ENCODE data around the gene PKP4.

The PKP4 gene

DNA sequence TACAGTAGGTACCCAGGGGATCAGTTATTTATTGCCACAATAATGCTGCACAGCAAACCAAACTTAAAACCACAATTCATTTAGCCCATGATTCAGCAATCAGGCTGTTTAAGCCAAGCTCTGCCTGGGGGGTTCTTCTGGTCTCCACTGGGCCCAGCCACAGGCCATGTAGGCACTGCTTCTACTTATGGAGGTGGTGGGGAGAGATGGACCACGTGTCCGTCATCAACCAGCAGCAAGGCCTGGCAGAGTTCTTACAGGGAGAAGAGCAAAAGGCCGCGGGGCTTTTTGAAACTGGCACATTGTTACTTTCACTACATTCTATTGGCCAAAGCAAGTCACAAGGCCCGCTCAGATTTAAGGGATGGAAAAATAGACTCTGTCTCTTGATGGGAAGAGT lies 262.1 kb downstream of the PKP4 start:
- no peak for DNase-seq (ENCODE audit: low read depth in 2 of 2)

DNA sequence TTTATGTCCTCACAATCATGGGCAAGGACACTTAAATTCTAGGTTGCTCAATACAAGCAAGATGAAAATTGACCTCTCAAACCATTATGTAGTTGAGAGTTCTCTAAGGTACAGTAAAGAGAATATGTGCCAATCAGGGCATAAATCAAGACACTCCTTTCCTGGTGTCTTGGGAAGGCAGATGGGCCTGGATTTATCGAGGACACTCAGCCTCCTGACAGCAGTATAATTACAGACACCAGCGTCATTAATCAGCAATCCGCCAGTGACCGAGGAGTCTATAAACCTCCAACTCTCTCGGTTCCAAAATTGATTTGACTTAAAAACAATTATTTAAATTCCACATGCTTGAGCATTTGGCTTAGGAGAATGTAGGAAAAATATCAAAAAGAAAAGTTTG lies 262.7 kb downstream of the PKP4 start:
- DNase-seq (ENCODE audit: low read depth in 2 of 2), result no peak

DNA sequence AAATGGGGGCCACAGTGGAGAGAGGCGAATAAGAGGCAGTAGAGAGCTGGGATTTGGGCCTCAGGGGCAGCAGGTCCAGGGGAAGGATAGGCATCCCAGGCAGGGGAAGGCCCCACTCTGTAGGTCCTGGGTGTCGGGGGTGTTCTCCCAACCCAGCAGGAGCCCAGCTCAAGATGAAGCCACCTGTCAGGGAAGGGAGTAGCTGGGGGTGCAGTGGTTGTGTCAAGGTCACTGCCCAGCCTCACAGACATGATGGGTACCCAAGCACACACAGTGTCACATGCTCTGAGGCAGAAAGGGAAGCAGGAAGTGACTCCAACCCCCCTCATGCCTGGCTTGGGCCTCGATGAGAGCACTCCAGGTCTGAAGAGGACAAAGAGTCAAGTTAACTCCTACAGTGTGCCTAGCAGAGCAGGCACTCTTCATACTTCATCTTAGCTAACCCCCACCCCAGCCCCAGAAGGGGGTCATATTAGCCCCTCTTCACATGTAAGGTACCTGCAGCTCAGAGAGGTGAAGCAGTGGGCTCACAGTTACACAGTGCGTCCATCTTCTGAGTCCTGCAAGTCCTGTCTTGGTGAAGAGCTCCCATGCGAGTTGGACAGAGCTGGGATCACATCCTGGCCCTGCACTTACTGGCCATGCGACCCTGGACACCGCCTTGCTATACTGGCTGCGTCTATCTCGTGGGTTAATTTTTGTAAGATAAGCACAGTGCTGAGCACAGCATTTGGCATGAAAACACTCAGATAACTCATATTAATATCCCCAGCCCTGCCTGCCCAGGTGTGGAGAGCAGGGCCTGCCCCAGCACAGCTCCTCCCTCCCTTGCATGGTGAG lies 265.7 kb downstream of the PKP4 start:
- DNase-seq (ENCODE audit: low read depth in 2 of 2), result no peak

DNA sequence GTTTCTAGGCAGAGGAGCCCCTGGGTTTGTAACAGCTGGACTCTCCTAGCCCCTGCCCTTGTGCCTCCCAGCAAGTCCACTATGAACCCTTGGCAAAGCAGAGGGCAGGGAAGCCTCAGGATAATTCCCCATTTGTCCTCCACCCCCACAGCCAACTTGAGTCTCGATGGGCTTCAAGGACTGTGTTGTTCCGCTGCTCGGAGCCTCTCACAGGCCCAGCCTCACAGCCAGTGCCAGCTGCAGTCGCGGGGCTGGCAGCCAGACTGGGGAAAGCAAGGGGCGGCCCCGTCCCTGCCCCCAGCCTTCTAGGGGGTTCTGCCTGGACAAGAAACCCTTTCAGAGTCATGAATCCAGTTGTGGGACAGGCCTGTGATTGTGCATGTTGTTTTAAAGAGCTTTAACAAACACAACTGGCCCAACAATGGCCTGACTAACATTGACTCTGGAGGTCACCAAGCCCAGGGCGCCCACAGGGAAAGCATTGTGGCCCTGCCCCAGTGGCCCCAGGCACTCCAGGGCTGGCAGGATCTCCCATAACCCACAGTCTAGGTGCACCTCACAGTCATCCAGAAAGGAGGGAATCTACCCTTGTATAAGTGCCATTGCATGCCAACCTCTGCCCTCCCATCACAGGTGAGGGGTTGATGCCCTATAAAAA lies 266.6 kb downstream of the PKP4 start:
- no peak for DNase-seq (ENCODE audit: low read depth in 2 of 2)

DNA sequence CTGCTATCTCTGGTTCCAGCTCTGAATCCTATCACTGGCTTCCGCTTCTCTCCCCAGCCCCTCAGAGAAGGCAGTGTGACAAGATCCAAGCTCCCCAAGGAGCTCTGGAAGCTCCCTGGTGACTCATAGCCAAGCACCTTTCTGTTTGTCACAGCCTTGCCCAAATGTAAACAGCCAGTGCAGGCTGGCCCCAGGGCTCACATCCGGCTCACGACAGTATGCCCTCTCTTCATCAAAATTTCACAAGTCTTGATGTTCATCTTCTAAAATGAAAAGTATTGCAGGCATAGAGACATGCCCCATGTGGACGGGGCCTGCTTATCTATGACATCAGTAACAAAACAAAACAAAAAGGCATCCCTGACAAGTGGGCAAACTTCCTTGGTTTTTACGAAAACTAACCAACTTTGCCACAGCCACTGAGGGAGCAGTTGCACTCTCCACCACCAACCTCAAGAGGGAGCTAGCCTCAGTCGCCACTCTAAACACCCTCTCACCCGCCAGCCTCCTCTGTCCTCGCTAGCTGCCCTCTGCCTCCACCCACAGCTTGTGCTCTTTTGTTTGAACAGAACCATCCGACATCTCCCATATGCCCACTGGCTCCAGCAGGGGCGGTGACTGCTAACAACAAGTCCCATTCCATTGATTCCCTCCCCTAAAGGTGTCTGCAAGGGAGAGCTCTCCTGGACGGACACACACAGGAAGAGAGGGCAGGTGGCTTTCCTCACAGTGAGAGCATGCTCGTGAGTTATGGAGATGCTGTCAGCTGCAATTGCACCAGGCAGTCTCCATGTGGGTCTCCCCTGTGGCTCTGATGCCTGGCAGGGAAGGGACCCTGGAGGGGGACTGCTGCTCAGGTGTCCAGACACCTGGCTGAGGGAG lies 267.4 kb downstream of the PKP4 start:
- no peak for DNase-seq (ENCODE audit: low read depth in 2 of 2)

DNA sequence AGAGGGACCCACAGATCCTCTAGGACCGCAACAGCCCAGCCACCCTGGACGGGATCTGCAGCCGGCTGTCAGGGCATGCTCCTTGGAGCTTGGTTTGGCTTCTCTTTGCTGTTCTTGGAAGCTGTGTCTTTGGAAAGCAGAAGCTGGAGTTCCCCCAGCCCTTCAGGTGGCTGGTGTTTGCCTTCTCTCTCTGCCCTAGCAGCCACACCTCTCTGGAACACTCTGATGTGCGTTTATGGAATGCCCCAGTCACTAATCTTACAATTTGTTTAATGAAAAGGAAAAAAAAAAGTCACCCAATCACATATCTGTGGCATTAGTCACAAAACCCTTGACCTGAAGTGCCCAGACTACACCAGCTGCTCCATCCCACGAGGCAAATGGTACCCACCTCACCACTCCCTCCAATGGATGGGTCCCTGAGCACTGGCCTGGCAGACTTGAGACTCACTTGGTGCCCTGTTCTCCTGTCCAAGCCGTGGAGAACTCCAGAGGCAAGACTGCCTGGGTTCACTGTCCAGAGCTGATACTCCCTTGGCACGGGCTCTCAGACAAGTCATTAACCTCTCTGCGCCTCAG lies 268.1 kb downstream of the PKP4 start:
- DNase-seq (ENCODE audit: low read depth in 2 of 2), result no peak

DNA sequence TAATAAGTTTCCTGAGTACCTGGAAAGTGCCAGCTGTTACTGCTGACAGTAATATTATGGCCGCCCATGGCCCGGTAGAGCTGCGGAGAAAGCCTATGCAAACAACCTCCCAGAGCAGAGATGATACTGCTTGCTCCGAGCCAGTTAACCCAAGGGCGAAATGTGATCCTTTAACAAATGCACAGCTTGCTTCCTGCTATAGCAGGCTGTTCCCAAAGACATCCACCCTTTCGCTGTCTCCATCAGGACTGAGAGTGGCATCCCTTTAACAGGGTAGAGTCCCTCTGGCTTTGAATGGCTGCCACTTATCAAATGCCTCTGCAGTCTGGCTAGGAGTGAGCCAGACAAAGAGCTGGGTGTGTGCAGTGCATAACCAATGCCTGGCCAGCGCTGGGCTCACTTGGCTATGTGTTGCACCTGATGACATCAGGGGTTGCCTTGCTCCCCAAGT lies 268.7 kb downstream of the PKP4 start:
- no peak for DNase-seq (ENCODE audit: low read depth in 2 of 2)

DNA sequence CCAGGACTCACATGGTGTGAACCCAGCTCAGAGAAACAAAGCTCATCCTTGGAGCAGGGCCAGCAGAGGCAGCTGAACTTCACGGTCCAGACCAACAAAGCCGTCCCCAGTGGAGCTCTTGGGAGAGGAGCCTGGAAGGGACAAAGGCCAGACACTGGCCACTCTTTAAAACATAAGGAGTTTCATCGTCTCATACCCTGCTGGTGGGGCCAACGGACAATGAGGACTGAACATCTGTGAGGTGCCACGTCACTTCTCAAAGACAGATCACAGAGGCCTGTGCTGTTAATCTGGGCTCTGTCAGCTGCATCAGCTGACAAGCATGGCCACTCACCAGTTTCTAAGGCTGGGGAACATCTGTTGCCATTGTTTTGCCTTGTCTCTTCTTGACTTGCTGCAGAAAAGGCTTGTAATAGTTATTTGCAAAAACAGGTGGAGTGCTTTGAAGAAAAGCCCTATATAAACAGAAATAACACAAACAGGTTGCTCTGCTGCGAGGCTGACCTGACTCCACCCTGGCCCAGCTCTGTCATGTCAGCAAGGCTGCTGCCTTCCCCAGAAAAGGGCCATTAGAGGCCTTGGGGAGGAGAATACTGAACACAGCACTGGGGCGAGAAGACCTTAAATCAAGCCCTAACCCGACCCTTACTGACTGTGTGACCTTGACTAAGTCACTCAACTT lies 270.3 kb downstream of the PKP4 start:
- DNase-seq (ENCODE audit: low read depth in 2 of 2), result no peak

DNA sequence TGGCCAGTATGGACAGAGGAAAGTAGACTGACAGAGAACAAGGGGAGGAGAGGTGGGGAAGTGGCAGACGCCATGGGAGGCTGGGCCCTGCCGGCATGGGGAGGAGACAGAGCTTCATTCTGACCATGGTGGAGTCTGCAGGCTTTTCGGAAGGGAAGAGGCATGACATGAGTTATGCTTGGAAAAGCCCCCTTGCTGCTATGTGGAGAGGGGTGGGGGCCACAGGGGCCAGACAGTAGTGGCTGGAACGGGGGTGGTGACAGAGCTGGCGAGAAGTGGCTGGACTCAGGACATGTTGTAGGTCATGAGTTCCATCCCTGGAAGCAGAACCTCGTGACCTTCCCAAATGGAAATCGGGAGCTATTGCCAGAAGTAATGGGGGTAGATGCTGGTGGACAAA lies 271.7 kb downstream of the PKP4 start:
- DNase-seq (ENCODE audit: low read depth in 2 of 2), result no peak

DNA sequence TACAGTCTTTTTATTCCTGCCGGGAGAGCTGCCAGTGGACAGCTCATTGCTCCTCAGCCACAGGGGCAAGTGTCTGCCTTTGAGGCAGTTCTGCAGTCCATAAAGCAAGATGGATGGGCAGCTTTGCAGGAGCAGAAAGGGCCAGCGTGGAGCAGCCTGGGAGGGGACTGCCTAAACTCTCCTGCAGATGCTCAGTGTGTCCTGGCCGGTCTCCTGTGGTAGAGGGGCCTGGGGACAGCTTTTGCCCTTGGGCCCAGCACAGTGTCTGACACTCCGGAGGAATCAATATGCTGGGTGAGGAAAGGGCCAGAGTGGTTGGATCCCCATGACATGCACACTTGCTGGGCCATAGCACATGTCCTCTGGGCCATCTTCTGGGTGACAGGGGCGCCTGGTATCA lies 272.7 kb downstream of the PKP4 start:
- no peak for DNase-seq (ENCODE audit: low read depth in 2 of 2)

DNA sequence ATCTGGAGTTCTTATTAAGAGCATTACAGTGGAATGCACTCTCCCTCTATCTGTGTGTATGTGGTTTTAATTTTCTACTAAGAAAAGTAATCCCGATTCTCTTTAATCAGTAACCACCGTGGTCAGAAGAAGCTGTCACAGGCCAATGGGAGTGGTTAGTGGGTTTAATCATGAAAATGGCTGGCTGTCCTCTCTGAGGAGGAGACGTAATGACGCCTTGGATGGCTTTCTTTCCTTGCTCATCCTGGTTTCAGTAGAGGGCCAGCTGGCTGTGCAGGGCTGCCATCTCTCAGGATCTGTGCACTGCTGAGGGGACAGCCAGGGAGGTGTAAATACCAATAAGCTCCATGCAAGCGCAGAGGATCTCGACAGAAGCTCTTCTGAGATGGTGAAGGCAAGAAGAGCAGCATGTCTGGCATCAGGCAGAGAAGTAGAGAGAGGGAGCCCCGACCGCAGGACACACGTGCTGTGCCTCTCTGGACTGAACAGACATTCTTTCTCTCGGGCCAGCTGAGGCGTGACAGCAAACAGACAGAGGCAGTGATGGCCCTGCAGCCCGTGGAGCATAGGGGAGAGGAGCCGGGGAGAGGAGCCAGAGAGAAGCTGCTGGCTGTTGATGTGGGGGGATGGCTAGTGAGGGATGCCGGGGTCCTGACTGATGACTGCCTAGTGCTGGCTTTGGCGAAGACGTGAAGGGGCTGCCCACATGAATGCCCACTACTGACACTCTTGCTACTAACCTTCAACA lies 273.3 kb downstream of the PKP4 start:
- no peak for DNase-seq (ENCODE audit: low read depth in 2 of 2)

DNA sequence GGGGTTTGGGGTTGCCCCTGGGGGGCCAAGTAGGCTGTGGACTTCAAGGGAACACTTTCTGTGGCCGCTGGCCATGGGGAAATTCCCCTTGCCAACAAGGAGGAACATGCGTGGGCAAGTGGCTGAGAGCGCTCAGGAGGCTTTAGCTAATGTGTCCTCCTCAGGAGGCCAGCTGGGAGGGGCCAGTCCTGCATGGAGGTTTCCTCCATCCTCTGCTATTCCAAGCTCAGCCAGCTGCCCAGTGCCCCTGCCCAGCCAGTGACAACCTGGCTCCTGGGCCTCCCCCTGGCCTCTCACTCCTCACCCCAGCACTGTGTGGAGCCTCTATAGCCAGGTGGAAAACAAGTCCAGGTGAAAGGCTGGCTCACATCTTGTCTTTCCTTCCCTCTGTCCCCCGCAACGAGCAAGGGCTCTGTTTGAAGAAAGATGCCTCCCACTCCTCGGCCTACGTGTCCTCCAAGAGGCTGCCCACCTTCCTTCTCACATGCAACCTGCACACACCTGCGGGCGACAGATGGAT lies 273.9 kb downstream of the PKP4 start:
- no peak for DNase-seq (ENCODE audit: low read depth in 2 of 2)

DNA sequence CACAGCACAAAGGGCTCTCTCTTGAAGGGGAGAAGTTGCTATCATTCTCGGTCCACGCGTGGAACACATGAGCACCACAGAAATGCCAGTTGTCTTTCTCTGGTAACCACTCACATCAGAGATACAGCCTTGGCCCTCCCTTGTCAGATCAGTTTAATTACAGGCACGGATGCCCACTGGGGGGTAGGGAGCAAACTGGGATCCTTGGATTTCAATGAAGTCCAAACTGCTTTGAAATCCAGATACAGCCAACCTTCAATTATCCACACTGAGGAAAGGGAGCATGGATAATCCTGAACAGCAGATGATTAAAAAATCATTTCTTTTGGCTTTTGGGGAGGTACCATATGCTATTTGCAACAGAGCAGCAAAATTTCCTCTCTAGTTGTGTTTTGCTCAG lies 274.6 kb downstream of the PKP4 start:
- no peak for DNase-seq (ENCODE audit: low read depth in 2 of 2)
